Lower leg skin (tissue), 4 donors: ENCODE data around the gene NLRP5. TPM values are rescaled to one million over a fixed set of nuclear protein-coding genes. Genes with fewer than 3 reads are reported as not detected.
"Not testable (repeated sequence)": the region's sequence is repeated elsewhere in the genome, so short reads cannot be mapped to it uniquely, and the experiment has no call there.

Experiments
- DNase-seq, 2 donors: peaks; one replicate each; pipeline ENCODE4 v3.0.0-alpha.2; 2019; ENCODE audit warnings: low spot score in 2 of 2
- H3K4me3 ChIP-seq: fragments of 200-600 bp; sonication (generic); 2 replicates; pipeline ENCODE4 v1.5.1; 2017; ENCODE audit warnings: mild to moderate bottlenecking, low read depth; ENCODE audit not compliant: poor library complexity, severe bottlenecking
- POLR2A ChIP-seq, 2 donors: fragments of 450-650 bp; IDR thresholded peaks; one replicate each; pipeline ENCODE4 v1.6.1; 2016 to 2017; ENCODE audit warnings: antibody characterized with exemption in 2 of 2, mild to moderate bottlenecking in 1 of 2, moderate library complexity in 1 of 2
- WGBS, 2 donors: methylation state at CpG; one replicate each; pipeline ENCODE4 v1.1.5; 2018; 5-methylcytosine and 5-hydroxymethylcytosine counted together
- intact Hi-C: fragments of 100-400 bp; cut with DNase I; formaldehyde crosslinking; loops from one replicate; pipeline ENCODE4 v1.15.0; 2023; ENCODE audit warnings: low total_unique reads
- total RNA-seq, 4 donors: library from RNA; depleted of rRNA; stranded (reverse); fragments of >200 nt; gene quantifications; one replicate each; pipeline ENCODE4 v1.1.0, GENCODE V29; 2016
- TF ChIP-seq, protein P1 (sequence below), 3 donors: fragments of 450-650 bp; IDR thresholded peaks; one replicate each; pipeline ENCODE4 v1.5.1; 2016; ENCODE audit warnings: antibody characterized with exemption in 3 of 3, mild to moderate bottlenecking in 3 of 3, moderate library complexity in 2 of 3

The NLRP5 gene
- total RNA-seq, 4 donors from 2014 or later, result not detected

DNA sequence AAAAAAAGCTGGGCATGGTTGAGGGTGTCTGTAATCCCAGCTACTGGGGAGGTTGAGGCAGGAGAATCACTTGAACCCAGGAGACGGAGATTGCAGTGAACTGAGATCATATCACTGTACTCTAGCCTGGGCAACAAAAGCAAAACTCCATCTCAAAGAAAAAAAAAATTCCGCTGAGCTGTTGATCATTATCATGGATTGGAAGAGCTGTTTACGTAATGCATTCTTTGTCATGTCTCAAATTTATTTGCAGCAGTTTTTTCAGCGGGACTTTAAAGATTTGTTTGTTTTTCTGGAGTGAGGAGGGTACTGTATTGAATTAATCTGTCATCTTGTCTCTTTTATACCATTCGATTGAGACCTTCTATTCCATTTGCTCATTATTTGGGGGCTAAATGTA, 4.3 kb downstream of the NLRP5 start:
- intact Hi-C loops, result no loop called here
- no peak for TF ChIP-seq POLR2A (IDR thresholded peaks at IDR 0.05)
- TF ChIP-seq, protein P1, sequence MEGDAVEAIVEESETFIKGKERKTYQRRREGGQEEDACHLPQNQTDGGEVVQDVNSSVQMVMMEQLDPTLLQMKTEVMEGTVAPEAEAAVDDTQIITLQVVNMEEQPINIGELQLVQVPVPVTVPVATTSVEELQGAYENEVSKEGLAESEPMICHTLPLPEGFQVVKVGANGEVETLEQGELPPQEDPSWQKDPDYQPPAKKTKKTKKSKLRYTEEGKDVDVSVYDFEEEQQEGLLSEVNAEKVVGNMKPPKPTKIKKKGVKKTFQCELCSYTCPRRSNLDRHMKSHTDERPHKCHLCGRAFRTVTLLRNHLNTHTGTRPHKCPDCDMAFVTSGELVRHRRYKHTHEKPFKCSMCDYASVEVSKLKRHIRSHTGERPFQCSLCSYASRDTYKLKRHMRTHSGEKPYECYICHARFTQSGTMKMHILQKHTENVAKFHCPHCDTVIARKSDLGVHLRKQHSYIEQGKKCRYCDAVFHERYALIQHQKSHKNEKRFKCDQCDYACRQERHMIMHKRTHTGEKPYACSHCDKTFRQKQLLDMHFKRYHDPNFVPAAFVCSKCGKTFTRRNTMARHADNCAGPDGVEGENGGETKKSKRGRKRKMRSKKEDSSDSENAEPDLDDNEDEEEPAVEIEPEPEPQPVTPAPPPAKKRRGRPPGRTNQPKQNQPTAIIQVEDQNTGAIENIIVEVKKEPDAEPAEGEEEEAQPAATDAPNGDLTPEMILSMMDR (IDR thresholded peaks at IDR 0.05), result no peak
- 78 to 79% methylated on average over 5 of the region's 5 CpGs for WGBS, 2 donors
- no peak for DNase-seq
- no peak overlapping the region for H3K4me3 ChIP-seq

GRCh38 chr19:55993492-55993891, 6.9 kb downstream of the NLRP5 start:
- no peak for TF ChIP-seq POLR2A (IDR thresholded peaks at IDR 0.05)
- TF ChIP-seq, protein P1 (IDR thresholded peaks at IDR 0.05), result no peak
- 45 to 56% methylated on average over 1 of the region's 1 CpG for WGBS, 2 donors
- intact Hi-C loops, result no loop called here
- no peak overlapping the region for H3K4me3 ChIP-seq
- no peak for DNase-seq

GRCh38 chr19:56014765-56015164, 28.2 kb downstream of the NLRP5 start:
- TF ChIP-seq, protein P1 (IDR thresholded peaks at IDR 0.05), result no peak
- TF ChIP-seq POLR2A (IDR thresholded peaks at IDR 0.05), result no peak
- intact Hi-C loops, result no loop called here
- WGBS, 2 donors, result 65 to 68% methylated on average over 1 of the region's 1 CpG
- no peak for DNase-seq
- H3K4me3 ChIP-seq, result no peak overlapping the region

- 40 to 41% methylated on average over 5 of the region's 5 CpGs for WGBS, 2 donors
- TF ChIP-seq, protein P1 (IDR thresholded peaks at IDR 0.05), result no peak
- TF ChIP-seq POLR2A (IDR thresholded peaks at IDR 0.05), result no peak
Observed at GRCh38 chr19:56015756-56016155, 29.2 kb downstream of the NLRP5 start.

DNA sequence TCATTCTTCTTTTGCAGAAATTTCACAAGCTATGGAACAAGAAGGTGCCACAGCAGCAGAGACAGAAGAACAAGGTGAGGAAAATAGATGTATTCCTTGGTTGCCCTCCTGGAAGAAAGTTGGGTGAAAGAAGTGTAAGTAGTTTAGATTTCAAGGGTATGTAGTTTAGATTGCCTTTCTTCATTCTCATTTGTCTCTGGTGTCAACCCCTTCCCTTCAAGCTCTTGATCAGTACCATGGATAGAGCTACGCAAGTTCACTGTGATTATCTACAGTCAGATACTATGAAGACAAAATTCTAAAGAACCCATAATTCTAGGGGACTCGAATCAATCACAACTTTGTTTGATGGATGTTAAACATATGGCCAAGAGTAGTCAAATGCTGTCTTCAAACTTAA, 32.8 kb downstream of the NLRP5 start:
- DNase-seq, intact Hi-C loops, H3K4me3 ChIP-seq: not testable (repeated sequence)
- WGBS, 2 donors, result 59 to 70% methylated on average over 2 of the region's 2 CpGs

More at GRCh38 chr19:56015756-56016155, 29.2 kb downstream of the NLRP5 start:
- DNase-seq, result no peak
- H3K4me3 ChIP-seq, result no peak overlapping the region
- intact Hi-C loops, result no loop called here

DNA sequence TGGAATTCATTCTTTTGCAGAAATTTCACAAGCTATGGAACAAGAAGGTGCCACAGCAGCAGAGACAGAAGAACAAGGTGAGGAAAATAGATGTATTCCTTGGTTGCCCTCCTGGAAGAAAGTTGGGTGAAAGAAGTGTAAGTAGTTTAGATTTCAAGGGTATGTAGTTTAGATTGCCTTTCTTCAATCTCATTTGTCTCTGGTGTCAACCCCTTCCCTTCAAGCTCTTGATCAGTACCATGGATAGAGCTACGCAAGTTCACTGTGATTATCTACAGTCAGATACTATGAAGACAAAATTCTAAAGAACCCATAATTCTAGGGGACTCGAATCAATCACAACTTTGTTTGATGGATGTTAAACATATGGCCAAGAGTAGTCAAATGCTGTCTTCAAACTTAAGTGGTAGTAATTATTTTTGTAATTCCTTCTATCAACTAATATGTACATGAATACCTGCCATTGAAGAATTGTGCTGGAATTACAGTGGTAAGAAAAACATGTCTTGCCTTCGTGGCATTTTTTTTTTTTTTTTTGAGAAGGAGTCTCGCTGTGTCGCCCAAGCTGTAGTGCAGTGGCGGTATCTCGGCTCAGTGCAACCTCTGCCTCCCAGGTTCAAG, 33.9 kb downstream of the NLRP5 start:
- H3K4me3 ChIP-seq, DNase-seq, intact Hi-C loops: not testable (repeated sequence)
- WGBS, 2 donors, result 66 to 73% methylated on average over 7 of the region's 7 CpGs

DNA sequence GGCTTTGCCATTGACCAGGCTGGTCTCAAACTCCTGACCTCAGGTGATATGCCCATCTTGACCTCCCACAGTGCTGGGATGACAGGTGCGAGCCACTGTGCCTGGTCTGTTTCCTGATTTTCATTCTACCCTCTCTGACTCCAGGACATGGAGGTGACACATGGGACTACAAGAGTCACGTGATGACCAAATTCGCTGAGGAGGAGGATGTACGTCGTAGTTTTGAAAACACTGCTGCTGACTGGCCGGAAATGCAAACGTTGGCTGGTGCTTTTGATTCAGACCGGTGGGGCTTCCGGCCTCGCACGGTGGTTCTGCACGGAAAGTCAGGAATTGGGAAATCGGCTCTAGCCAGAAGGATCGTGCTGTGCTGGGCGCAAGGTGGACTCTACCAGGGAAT, 40.2 kb downstream of the NLRP5 start:
- intact Hi-C loops, result no loop called here
- TF ChIP-seq, protein P1 (IDR thresholded peaks at IDR 0.05), result no peak
- no peak for TF ChIP-seq POLR2A (IDR thresholded peaks at IDR 0.05)
- no peak overlapping the region for H3K4me3 ChIP-seq
- 91 to 92% methylated on average over 15 of the region's 15 CpGs for WGBS, 2 donors
- no peak for DNase-seq
